Adrenal gland (tissue), 12 donors: ENCODE measurements around the gene RHBDL1. TPM values are rescaled to one million over a fixed set of nuclear protein-coding genes. Genes with fewer than 3 reads are reported as not detected.

Experiments
- DNase-seq, 7 donors: peaks; one replicate each; pipeline ENCODE4 v3.0.0-alpha.2; 2019 to 2020
- H3K27ac ChIP-seq, 5 donors: fragments of 200-600 bp; sonication (generic) in 4 of 5; 1 replicate in 3 of 5; 2 replicates in 2 of 5; pipeline versions ENCODE4 v1.5.1 to v1.8.0; 2016 to 2020; ENCODE audit warnings: mild to moderate bottlenecking in 1 of 5
- H3K27me3 ChIP-seq: fragments of 200-600 bp; 2 replicates; pipeline ENCODE4 v1.8.0; 2021
- H3K36me3 ChIP-seq, 2 donors: fragments of 200-600 bp; replicated peaks in 1 of 2; 1 replicate in 1 of 2; 2 replicates in 1 of 2; pipeline versions ENCODE4 v1.5.1 to v1.8.0; 2018 to 2022
- H3K4me1 ChIP-seq, 2 donors: fragments of 200-600 bp; replicated peaks in 1 of 2; 1 replicate in 1 of 2; 2 replicates in 1 of 2; pipeline versions ENCODE4 v1.5.1 to v1.8.0; 2018 to 2021
- H3K4me3 ChIP-seq, 4 donors: fragments of 200-600 bp; sonication (generic) in 3 of 4; one replicate each; pipeline ENCODE4 v1.5.1; 2016 to 2018
- H3K9me3 ChIP-seq, 3 donors: fragments of 200-600 bp; sonication (generic) in 1 of 3; replicated peaks in 1 of 3; 1 replicate in 2 of 3; 2 replicates in 1 of 3; pipeline versions ENCODE4 v1.5.1 to v1.8.0; 2016 to 2021
- POLR2A ChIP-seq, 2 donors: fragments of 450-650 bp; IDR thresholded peaks; one replicate each; pipeline ENCODE4 v1.6.1; 2017; ENCODE audit warnings: antibody characterized with exemption in 2 of 2, mild to moderate bottlenecking in 2 of 2, moderate library complexity in 1 of 2
- WGBS, 4 donors: extraction: QIAGEN DNeasy Blood & Tissue Kit in 2 of 4; methylation state at CpG; one replicate each; pipeline versions ENCODE4 v1.1.5 to v1.1.7; 2013 to 2017; 5-methylcytosine and 5-hydroxymethylcytosine counted together
- intact Hi-C, 2 donors: fragments of 100-400 bp; cut with DNase I; formaldehyde crosslinking; loops; one replicate each; pipeline versions ENCODE4 v1.14.1 to v1.15.0; 2022 to 2023
- polyA plus RNA-seq, 3 donors: library from polyadenylated mRNA; stranded (reverse); fragments of 200-250 nt in 2 of 3; fragments of 350-450 nt in 1 of 3; fragmentation: Illumina TruSeq in 1 of 3; extraction: RNeasy Lipid Tissue Mini Kit (QIAGEN cat#74804) in 1 of 3; gene quantifications; one replicate each; pipeline ENCODE4 v1.2.3, GENCODE V29; 2013 to 2014
- total RNA-seq, 9 donors: library from RNA; depleted of rRNA in 4 of 9; stranded (reverse); fragments of >200 nt in 4 of 9; fragments of 120-200 nt in 1 of 9; fragmentation: NEBNext Ultra II Directional in 1 of 9; extraction: Animal tissue kit (Norgen Biotek cat#: 25700) in 1 of 9; gene quantifications; one replicate each; pipeline versions ENCODE4 v1.1.0 to v1.2.4, GENCODE V29; 2013 to 2023
- TF ChIP-seq, protein P1 (sequence below), 6 experiments: fragments of 450-650 bp in 4 of 6; fragments of 200-600 bp in 2 of 6; sonication (generic) in 1 of 6; IDR thresholded peaks; 1 replicate in 5 of 6; 2 replicates in 1 of 6; pipeline versions ENCODE4 v1.5.1 to v1.8.0; 2016 to 2021; ENCODE audit warnings: antibody characterized with exemption in 6 of 6, mild to moderate bottlenecking in 2 of 6, moderate library complexity in 1 of 6
- donor health status: healthy with polysubstance abuse.
- donor health status: Bipolar disorder and iron deficiency.
- donor health status: DM: yes; HTN: yes; CAD: no.
- donor health status: DM: no; HTN: no; CAD: no.
- donor health status: DM: no; HTN: no; CAD: no.
- donor health status: DM: yes; HTN: yes; CAD: no.

The RHBDL1 gene
- total and polyA plus RNA-seq, 12 donors: 0.13 to 21.1 (median 3.8) TPM

DNA sequence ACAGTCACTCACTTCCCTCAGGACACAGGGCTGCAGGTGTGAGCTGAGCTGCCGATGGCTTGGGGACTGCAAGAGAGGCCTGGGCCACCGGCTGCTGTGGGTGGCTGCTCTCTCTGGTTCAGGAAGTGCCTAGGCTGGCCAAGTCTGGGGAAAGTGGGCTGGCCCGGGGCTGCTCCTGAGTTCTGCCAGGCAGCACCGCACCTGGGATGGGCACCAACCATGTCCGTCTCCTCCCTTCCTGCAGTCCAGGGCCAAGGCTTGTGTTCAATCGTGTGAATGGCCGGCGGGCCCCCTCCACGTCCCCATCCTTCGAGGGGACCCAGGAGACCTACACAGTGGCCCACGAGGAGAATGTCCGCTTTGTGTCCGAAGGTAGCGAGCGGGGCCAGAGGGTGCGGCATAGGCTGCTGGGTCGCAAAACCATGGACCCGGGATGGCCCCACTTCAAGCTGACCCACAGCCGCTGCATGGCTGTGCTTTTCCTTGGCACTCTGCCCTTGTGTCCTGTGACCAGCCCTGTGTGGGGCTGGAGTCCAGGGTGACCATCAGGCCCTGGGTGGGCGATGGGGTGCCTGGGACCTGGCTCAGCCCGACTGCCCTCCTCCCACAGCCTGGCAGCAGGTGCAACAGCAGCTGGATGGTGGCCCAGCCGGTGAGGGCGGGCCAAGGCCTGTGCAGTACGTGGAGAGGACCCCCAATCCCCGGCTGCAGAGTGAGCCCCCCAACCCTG, 28.1 kb upstream of the RHBDL1 start:
- no peak for TF ChIP-seq POLR2A (IDR thresholded peaks at IDR 0.05)
- TF ChIP-seq, protein P1, sequence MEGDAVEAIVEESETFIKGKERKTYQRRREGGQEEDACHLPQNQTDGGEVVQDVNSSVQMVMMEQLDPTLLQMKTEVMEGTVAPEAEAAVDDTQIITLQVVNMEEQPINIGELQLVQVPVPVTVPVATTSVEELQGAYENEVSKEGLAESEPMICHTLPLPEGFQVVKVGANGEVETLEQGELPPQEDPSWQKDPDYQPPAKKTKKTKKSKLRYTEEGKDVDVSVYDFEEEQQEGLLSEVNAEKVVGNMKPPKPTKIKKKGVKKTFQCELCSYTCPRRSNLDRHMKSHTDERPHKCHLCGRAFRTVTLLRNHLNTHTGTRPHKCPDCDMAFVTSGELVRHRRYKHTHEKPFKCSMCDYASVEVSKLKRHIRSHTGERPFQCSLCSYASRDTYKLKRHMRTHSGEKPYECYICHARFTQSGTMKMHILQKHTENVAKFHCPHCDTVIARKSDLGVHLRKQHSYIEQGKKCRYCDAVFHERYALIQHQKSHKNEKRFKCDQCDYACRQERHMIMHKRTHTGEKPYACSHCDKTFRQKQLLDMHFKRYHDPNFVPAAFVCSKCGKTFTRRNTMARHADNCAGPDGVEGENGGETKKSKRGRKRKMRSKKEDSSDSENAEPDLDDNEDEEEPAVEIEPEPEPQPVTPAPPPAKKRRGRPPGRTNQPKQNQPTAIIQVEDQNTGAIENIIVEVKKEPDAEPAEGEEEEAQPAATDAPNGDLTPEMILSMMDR (IDR thresholded peaks at IDR 0.05): no peak
- no peak overlapping the region for H3K4me3 ChIP-seq
- no peaks in the 10 kb centered on the region for H3K36me3 ChIP-seq
- H3K27me3 ChIP-seq: no peaks in the 10 kb centered on the region
- H3K4me1 ChIP-seq: peaks cover 73 to 85% of the 10 kb centered on the region in 2 donors
- H3K9me3 ChIP-seq: no peaks in the 10 kb centered on the region
- peak in 2 of 7 donors; percentile 55 to 70 for DNase-seq
- H3K27ac ChIP-seq: peak overlapping the region in 4 of 5 donors; percentile 47 to 95 (median 80)
- intact Hi-C loops: no loop called here
- 62 to 74% (median 74%) methylated on average over 10 to 25 of the region's 25 CpGs for WGBS, 4 donors

DNA sequence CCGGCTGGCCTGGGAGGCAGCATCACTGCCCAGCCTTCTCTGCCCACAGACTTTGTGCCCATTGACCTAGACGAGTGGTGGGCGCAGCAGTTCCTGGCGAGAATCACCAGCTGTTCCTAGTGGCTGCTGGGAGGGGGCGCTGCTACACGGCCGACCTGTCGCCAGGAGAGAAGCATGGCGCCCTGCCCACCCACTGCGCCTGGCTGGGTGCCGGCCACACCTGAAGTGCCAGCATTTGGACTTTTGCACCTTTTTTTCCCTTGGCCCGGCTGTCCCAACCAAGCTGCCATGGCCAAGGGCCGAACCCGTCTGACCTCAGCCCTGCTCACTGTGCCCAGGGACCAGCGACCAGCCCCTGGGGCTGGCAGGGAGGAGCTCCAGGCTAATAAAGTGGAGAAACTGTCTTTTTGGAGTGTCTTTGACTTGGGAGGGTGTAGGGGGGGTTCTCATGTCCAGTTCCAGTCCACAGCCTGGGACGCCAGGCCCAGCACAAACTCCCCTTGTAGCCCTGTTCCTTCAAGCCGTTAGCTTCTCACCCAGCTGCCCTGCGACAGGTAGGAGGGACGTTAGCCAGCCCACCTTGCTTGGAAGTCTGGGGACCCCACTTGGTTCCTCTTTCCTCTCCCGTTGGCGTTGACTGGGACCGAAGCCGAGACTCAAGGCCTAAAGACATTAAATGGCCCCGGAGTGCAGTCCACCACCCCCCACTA, 27.2 kb upstream of the RHBDL1 start:
- intact Hi-C loops: no loop called here
- Histone ChIP-seq H3K27me3 (no peaks in the 10 kb centered on the region), H3K9me3 (no peaks in the 10 kb centered on the region), H3K4me1 (peaks cover 73 to 81% of the 10 kb centered on the region in 2 donors), H3K4me3 (peak overlapping the region in 2 of 4 donors; percentile 33 to 64), H3K36me3 (no peaks in the 10 kb centered on the region), H3K27ac (peak overlapping the region; percentile 68 to 95 (median 85))
- WGBS, 4 donors: 46 to 50% (median 48%) methylated on average over 12 to 24 of the region's 24 CpGs
- DNase-seq: peak in 3 of 7 donors; percentile 48 to 73 (median 65)
- TF ChIP-seq, protein P1 (IDR thresholded peaks at IDR 0.05): peak in 4 of 6 experiments; percentile 10 to 44 (median 24)
- no peak for TF ChIP-seq POLR2A (IDR thresholded peaks at IDR 0.05)

DNA sequence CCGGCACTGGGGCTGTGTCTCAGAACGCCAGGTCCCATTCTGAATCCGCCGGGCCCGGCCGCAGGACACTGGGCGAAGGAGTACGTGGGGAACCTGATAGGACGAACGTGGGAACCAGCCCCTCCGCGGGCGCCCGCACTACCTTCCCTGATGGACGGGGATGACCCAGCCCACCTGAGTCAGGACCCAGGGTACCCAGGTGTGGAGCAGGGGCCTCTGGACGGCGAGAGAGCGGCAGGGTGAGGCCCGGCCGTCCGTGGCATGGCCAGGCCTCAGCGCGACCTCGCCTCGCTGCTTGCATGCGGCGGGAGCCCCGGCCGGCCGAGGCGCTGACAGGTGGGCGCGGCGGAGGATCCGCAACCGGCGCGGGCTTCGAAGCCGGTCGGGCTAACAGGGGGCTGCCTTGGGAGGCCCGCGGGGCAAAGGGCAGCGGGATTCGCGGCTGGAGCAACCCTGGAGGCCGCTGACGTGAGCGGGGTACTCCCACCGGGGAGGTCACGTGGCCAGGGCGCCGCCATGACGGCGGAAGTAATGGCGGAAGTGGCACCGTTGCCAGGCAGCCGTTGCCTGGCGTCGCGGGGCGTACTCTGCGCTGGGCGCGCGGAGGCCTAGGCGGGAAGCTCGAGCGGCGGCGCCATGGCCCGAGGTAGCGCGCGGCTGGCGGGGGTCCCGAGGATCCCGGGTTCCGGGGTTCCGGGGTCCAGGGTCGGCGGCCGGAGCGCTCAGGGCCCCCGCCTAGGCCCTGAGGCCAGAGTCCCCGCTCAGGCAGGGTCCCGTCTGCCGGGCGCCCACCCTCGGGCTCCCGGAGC, 26.5 kb upstream of the RHBDL1 start, which contains the start of gene WDR90:
WDR90 (plus strand) TSS at position 585 of the 809 bp plus-strand sequence; CDS start at position 637, 52 bp downstream.
- 0 to 5% (median 3%) methylated on average over 12 to 91 of the region's 91 CpGs for WGBS, 4 donors
- peak; percentile 40 to 57 for TF ChIP-seq POLR2A (IDR thresholded peaks at IDR 0.05)
- TF ChIP-seq, protein P1 (IDR thresholded peaks at IDR 0.05): no peak
- Histone ChIP-seq H3K9me3 (no peaks in the 10 kb centered on the region), H3K4me3 (peak within 1 kb of the TSS in 2 of 4 donors; percentile 33 to 64), H3K36me3 (no peaks in the 10 kb centered on the region), H3K4me1 (peaks cover 66 to 74% of the 10 kb centered on the region in 2 donors), H3K27ac (peak within 1 kb of the TSS; percentile 68 to 95 (median 85)), H3K27me3 (no peaks in the 10 kb centered on the region)
- DNase-seq: peak; percentile 93 to 96 (median 95)
- intact Hi-C loops: no loop called here
